Measurements from ENCODE around the gene NDE1. TPM values are rescaled to one million over a fixed set of nuclear protein-coding genes. Genes with fewer than 3 reads are reported as not detected.
"Not testable (repeated sequence)": the region's sequence is repeated elsewhere in the genome, so short reads cannot be mapped to it uniquely, and the experiment has no call there.

Gene NDE1
- total RNA-seq, 2 donors from 2014 or later: 60.5 to 69.2 TPM

GRCh38 chr16:15689290-15689689 lies 39.2 kb downstream of the NDE1 start:
- no peaks in the 10 kb centered on the region for H3K4me1 ChIP-seq (ENCODE audit: control insufficient read depth, insufficient read depth, low read length)
- no peak overlapping the region for H3K27ac ChIP-seq (ENCODE audit: low read depth, low read length)
- H3K27ac Mint-ChIP-seq: no peak overlapping the region
- H3K4me3 ChIP-seq (ENCODE audit: low read length): no peak overlapping the region
- H3K27me3 ChIP-seq (ENCODE audit: control insufficient read depth, insufficient read depth, low read length, poor library complexity, severe bottlenecking): no peaks in the 10 kb centered on the region
- H3K36me3 Mint-ChIP-seq (ENCODE audit: low read depth): peaks cover 65% of the 10 kb centered on the region
- WGBS, 2 experiments (ENCODE audit: insufficient coverage in 1 of 2, insufficient read length in 1 of 2): 92 to 100% methylated on average over 1 to 3 of the region's 3 CpGs
- H3K9ac ChIP-seq (ENCODE audit: extremely low read depth, low read length, poor library complexity, severe bottlenecking): no peak overlapping the region
- no peak for TF ChIP-seq CTCF (conservative IDR thresholded peaks at IDR 0.05)
- no peaks in the 10 kb centered on the region for H3K9me3 Mint-ChIP-seq
- DNase-seq: no peak
- H3K4me1 Mint-ChIP-seq: no peaks in the 10 kb centered on the region
- peaks cover 70% of the 10 kb centered on the region for H3K36me3 ChIP-seq (ENCODE audit: control insufficient read depth, insufficient read depth, low read length)
- no peak overlapping the region for H3K4me3 Mint-ChIP-seq
- H3K9me3 ChIP-seq (ENCODE audit: control insufficient read depth, low read length): no peaks in the 10 kb centered on the region
- H3K27me3 Mint-ChIP-seq (ENCODE audit: insufficient read depth): no peaks in the 10 kb centered on the region

- Histone ChIP-seq H3K27me3 (ENCODE audit: control insufficient read depth, insufficient read depth, low read length, poor library complexity, severe bottlenecking) (no peaks in the 10 kb centered on the region), H3K4me1 (ENCODE audit: control insufficient read depth, insufficient read depth, low read length) (no peaks in the 10 kb centered on the region), H3K9me3 (ENCODE audit: control insufficient read depth, low read length) (no peaks in the 10 kb centered on the region), H3K4me3 (ENCODE audit: low read length) (no peak overlapping the region), H3K9ac (ENCODE audit: extremely low read depth, low read length, poor library complexity, severe bottlenecking) (no peak overlapping the region), H3K36me3 (ENCODE audit: control insufficient read depth, insufficient read depth, low read length) (peaks cover 69% of the 10 kb centered on the region), H3K27ac (ENCODE audit: low read depth, low read length) (no peak overlapping the region)
- Mint-ChIP-seq H3K36me3 (ENCODE audit: low read depth) (peaks cover 68% of the 10 kb centered on the region), H3K27ac (no peak overlapping the region), H3K4me1 (no peaks in the 10 kb centered on the region), H3K4me3 (no peak overlapping the region), H3K27me3 (ENCODE audit: insufficient read depth) (no peaks in the 10 kb centered on the region), H3K9me3 (no peaks in the 10 kb centered on the region)
- no peak for DNase-seq
- no peak for TF ChIP-seq CTCF (conservative IDR thresholded peaks at IDR 0.05)
- 91 to 95% methylated on average over 2 to 3 of the region's 3 CpGs for WGBS, 2 experiments (ENCODE audit: insufficient coverage in 1 of 2, insufficient read length in 1 of 2)
Measured at GRCh38 chr16:15690296-15690695, 40.3 kb downstream of the NDE1 start.

- Mint-ChIP-seq H3K4me1 (no peaks in the 10 kb centered on the region), H3K9me3 (no peaks in the 10 kb centered on the region), H3K4me3 (no peak overlapping the region), H3K36me3 (ENCODE audit: low read depth) (peaks cover 66% of the 10 kb centered on the region), H3K27ac (no peak overlapping the region), H3K27me3 (ENCODE audit: insufficient read depth) (no peaks in the 10 kb centered on the region)
- 92 to 96% methylated on average over 5 to 10 of the region's 10 CpGs for WGBS, 2 experiments (ENCODE audit: insufficient coverage in 1 of 2, insufficient read length in 1 of 2)
- TF ChIP-seq CTCF (conservative IDR thresholded peaks at IDR 0.05): no peak
- no peaks in the 10 kb centered on the region for H3K27me3 ChIP-seq (ENCODE audit: control insufficient read depth, insufficient read depth, low read length, poor library complexity, severe bottlenecking)
- no peaks in the 10 kb centered on the region for H3K4me1 ChIP-seq (ENCODE audit: control insufficient read depth, insufficient read depth, low read length)
- H3K9me3 ChIP-seq (ENCODE audit: control insufficient read depth, low read length): no peaks in the 10 kb centered on the region
- peaks cover 68% of the 10 kb centered on the region for H3K36me3 ChIP-seq (ENCODE audit: control insufficient read depth, insufficient read depth, low read length)
- H3K9ac ChIP-seq (ENCODE audit: extremely low read depth, low read length, poor library complexity, severe bottlenecking): no peak overlapping the region
- H3K27ac ChIP-seq (ENCODE audit: low read depth, low read length): no peak overlapping the region
- no peak for DNase-seq
- H3K4me3 ChIP-seq (ENCODE audit: low read length): no peak overlapping the region
Measured at GRCh38 chr16:15691046-15691445, 41.0 kb downstream of the NDE1 start.

GRCh38 chr16:15692508-15692907 lies 42.5 kb downstream of the NDE1 start:
- not testable (repeated sequence) for H3K9me3 Mint-ChIP-seq; H3K9ac ChIP-seq (ENCODE audit: extremely low read depth, low read length, poor library complexity, severe bottlenecking); H3K27ac Mint-ChIP-seq; H3K27me3 ChIP-seq (ENCODE audit: control insufficient read depth, insufficient read depth, low read length, poor library complexity, severe bottlenecking); H3K4me3 Mint-ChIP-seq; H3K4me3 ChIP-seq (ENCODE audit: low read length); H3K27me3 Mint-ChIP-seq (ENCODE audit: insufficient read depth); H3K27ac ChIP-seq (ENCODE audit: low read depth, low read length); DNase-seq; H3K4me1 Mint-ChIP-seq; H3K4me1 ChIP-seq (ENCODE audit: control insufficient read depth, insufficient read depth, low read length); H3K9me3 ChIP-seq (ENCODE audit: control insufficient read depth, low read length)
- 88% methylated on average over 1 of the region's 1 CpG for WGBS, 2 experiments (ENCODE audit: insufficient coverage in 1 of 2, insufficient read length in 1 of 2)
- peaks cover 74% of the 10 kb centered on the region for H3K36me3 Mint-ChIP-seq (ENCODE audit: low read depth)
- peaks cover 73% of the 10 kb centered on the region for H3K36me3 ChIP-seq (ENCODE audit: control insufficient read depth, insufficient read depth, low read length)
